ENCODE results near the gene USP17L10.
"Not testable (repeated sequence)": the region's sequence is repeated elsewhere in the genome, so short reads cannot be mapped to it uniquely, and the experiment has no call there.

The USP17L10 gene, protein sequence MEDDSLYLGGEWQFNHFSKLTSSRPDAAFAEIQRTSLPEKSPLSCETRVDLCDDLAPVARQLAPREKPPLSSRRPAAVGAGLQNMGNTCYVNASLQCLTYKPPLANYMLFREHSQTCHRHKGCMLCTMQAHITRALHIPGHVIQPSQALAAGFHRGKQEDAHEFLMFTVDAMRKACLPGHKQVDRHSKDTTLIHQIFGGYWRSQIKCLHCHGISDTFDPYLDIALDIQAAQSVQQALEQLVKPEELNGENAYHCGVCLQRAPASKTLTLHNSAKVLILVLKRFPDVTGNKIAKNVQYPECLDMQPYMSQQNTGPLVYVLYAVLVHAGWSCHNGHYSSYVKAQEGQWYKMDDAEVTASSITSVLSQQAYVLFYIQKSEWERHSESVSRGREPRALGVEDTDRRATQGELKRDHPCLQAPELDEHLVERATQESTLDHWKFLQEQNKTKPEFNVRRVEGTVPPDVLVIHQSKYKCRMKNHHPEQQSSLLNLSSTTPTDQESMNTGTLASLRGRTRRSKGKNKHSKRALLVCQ

DNA sequence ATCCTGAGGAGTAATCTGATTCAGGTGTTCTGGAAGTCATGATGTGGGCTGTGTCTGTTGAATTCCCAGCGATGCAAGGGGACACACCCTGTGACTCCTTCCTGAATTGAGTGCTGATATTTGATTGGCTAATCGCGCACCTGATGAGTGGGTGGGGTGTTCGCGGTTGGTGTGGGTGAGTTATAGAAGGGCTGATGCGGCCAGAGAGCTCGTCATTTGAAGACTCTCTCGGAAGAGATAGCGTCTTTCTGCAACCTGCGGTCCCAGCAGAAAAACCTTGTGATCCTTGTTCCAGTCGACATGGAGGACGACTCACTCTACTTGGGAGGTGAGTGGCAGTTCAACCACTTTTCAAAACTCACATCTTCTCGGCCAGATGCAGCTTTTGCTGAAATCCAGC, at the start of gene USP17L10:
Gene USP17L10 (plus strand): TSS at position 301 of the 400 bp plus-strand sequence. CDS start 0 bp downstream, at position 301.
- not testable (repeated sequence) for DNase-seq

- DNase-seq, result not testable (repeated sequence)
Measured at GRCh38 chr4:9165990-9166389, 44.5 kb upstream of the USP17L10 start.

DNA sequence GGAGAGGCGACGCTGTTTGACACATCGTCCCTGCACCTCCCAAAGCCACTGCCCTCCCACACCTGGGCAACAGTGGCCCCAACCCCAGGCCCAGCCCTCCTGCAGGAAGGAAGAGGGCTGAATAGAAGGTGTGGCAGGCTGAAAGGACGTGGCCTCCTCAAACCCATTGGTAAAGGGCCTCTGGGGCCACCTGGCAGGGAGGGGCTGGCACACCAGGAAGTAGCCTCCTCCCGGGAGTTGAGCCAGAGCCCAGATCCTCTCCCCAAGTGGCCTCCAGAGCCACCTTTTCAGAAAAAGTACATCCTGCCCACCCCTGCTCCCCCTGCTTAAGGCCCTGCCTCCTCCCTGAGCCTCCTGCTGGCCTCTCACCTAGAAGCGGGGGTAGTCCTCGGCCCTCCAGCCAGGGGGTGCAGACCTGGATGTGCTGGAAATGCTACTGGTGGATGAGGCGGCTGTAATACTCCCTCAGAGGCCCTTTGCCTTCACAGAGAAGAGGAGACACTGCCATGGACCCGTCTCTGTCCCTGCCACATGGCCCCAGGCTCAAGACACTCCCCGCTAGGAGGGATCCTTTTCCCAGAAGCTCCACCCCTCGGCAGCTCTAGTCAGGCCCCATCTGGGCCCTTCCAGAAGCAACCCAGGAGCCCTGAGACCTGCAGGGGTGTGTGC, 40.5 kb upstream of the USP17L10 start, which contains the start of gene FAM90A26:
Gene FAM90A26 (plus strand): TSS at position 619 of the 669 bp plus-strand sequence. CDS start 2,764 bp downstream, outside the sequence.
- DNase-seq, result not testable (repeated sequence)

DNA sequence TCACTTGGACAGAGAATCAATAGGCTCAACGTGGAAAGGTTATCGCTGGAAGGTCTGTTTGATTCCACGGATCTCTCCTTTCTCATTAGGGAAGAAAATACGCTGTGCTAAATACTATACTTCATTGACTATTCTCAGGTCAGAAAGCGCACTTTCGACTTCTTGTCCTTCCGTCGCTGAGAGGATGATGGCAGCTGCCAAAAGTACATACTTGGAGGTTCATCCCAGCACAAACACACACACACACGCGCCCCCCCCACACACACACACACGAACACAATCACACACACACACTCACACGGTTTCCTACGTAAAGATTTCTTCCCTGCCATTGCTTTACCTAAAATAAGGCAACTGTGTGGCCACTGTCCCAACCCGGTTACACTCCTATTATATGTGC, 4.2 kb downstream of the USP17L10 start:
- DNase-seq, result not testable (repeated sequence)

GRCh38 chr4:9215105-9215504, 4.6 kb downstream of the USP17L10 start, which contains the start of gene USP17L11:
Gene USP17L11 (plus strand): TSS chr4:9215405. CDS start chr4:9215405, 0 bp downstream.
- DNase-seq, result not testable (repeated sequence)

- DNase-seq, result not testable (repeated sequence)
Measured at GRCh38 chr4:9219852-9220251, 9.4 kb downstream of the USP17L10 start, which contains the start of gene USP17L12. Gene USP17L12 (plus strand): TSS chr4:9220152. CDS start chr4:9220152, 0 bp downstream.

- DNase-seq, result not testable (repeated sequence)
Measured at GRCh38 chr4:9224596-9224995, 14.1 kb downstream of the USP17L10 start, which contains the start of gene USP17L13. Gene USP17L13 (plus strand): TSS chr4:9224896. CDS start chr4:9224896, 0 bp downstream.

DNA sequence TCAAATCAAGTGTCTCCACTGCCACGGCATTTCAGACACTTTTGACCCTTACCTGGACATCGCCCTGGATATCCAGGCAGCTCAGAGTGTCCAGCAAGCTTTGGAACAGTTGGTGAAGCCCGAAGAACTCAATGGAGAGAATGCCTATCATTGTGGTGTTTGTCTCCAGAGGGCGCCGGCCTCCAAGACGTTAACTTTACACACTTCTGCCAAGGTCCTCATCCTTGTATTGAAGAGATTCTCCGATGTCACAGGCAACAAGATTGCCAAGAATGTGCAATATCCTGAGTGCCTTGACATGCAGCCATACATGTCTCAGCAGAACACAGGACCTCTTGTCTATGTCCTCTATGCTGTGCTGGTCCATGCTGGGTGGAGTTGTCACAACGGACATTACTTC, 19.8 kb downstream of the USP17L10 start:
- not testable (repeated sequence) for DNase-seq

- not testable (repeated sequence) for DNase-seq
Measured at GRCh38 chr4:9234085-9234484, 23.6 kb downstream of the USP17L10 start, which contains the start of gene USP17L15. Gene USP17L15 (plus strand): TSS chr4:9234385. CDS start chr4:9234385, 0 bp downstream.

- not testable (repeated sequence) for DNase-seq
Measured at GRCh38 chr4:9238461-9238860, 28.0 kb downstream of the USP17L10 start.

DNA sequence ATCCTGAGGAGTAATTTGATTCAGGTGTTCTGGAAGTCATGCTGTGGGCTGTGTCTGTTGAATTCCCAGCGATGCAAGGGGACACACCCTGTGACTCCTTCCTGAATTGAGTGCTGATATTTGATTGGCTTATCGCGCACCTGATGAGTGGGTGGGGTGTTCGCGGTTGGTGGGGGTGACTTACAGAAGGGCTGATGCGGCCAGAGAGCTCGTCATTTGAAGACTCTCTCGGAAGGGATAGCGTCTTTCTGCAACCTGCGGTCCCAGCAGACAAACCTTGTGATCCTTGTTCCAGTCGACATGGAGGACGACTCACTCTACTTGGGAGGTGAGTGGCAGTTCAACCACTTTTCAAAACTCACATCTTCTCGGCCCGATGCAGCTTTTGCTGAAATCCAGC, 33.1 kb downstream of the USP17L10 start, which contains the start of gene USP17L17:
Gene USP17L17 (plus strand): TSS at position 301 of the 400 bp plus-strand sequence. CDS start 0 bp downstream, at position 301.
- not testable (repeated sequence) for DNase-seq

GRCh38 chr4:9247953-9248680, 37.7 kb downstream of the USP17L10 start, which contains the start of gene USP17L18:
Gene USP17L18 (plus strand): TSS chr4:9248630. CDS start chr4:9248630, 0 bp downstream.
- not testable (repeated sequence) for DNase-seq

GRCh38 chr4:9253078-9253477, 42.6 kb downstream of the USP17L10 start, which contains the start of gene USP17L19:
Gene USP17L19 (plus strand): TSS chr4:9253378. CDS start chr4:9253378, 0 bp downstream.
- not testable (repeated sequence) for DNase-seq

DNA sequence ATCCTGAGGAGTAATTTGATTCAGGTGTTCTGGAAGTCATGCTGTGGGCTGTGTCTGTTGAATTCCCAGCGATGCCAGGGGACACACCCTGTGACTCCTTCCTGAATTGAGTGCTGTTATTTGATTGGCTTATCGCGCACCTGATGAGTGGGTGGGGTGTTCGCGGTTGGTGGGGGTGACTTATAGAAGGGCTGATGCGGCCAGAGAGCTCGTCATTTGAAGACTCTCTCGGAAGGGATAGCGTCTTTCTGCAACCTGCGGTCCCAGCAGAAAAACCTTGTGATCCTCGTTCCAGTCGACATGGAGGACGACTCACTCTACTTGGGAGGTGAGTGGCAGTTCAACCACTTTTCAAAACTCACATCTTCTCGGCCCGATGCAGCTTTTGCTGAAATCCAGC, 47.4 kb downstream of the USP17L10 start, which contains the start of gene USP17L20:
Gene USP17L20 (plus strand): TSS at position 301 of the 400 bp plus-strand sequence. CDS start 0 bp downstream, at position 301.
- not testable (repeated sequence) for DNase-seq
